HL-60 (cell line): ENCODE results near the gene PTPRG.

ENCODE experiments used
- CTCF ChIP-seq: IDR thresholded peaks from one replicate; pipeline ENCODE4 v1.5.1; 2011; ENCODE audit warnings: low read length, control low read depth, inconsistent platforms; ENCODE audit not compliant: insufficient read depth
- POLR2AphosphoS5 ChIP-seq: IDR thresholded peaks from 2 replicates; pipeline ENCODE4 v1.6.1; 2012; ENCODE audit warnings: low read depth
- REST ChIP-seq: IDR thresholded peaks from 2 replicates; pipeline ENCODE4 v1.6.1; 2012; ENCODE audit warnings: low read depth; ENCODE audit not compliant: insufficient replicate concordance

GRCh38 chr3:61964566-61964965, 403.2 kb downstream of the PTPRG start:
- TF ChIP-seq CTCF (no peak), REST (no peak), POLR2AphosphoS5 (no peak)
